Measurements from ENCODE around the gene RIN3. TPM values are rescaled to one million over a fixed set of nuclear protein-coding genes. Genes with fewer than 3 reads are reported as not detected.
A peak's percentile ranks its signal among the peaks of the same experiment; 100 is the strongest.

The RIN3 gene
- total RNA-seq, 1 experiment from 2014 or later = 2.4 TPM

DNA sequence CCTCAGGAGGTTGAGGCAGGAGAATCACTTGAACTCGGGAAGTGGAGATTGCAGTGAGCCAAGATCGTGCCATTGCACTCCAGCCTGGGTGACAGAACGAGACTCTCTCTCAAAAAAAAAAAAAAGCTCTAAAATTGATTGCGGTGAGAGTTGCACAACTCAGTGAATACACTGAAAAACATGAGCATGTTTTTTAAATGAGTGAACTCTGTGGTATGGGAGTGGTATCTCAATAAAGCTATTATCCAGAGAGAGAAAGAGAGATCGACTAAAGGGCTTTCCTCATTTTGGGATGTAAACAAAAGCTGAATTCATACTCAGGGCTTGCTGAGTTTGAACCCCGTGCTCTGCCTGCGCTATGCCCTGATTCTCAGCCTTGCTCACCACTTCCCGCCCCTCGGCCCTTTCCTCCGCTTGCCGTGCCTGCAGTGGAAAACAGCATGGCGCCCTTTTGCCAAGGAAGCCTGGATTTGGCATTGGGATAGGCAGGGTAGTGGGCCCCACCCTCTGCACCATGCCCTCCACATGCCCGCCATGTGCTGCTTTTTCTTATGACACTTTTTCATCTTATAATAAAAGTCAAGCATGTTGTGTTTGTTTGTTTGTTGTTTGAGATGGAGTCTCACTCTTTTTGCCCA is 132.4 kb downstream of the RIN3 start:
- no peak for DNase-seq (ENCODE audit: low spot score)
- Histone ChIP-seq H3K4me1 (ENCODE audit: insufficient read depth, low read length, poor library complexity, severe bottlenecking) (no peaks in the 10 kb centered on the region), H3K9me3 (ENCODE audit: low read depth, low read length, poor library complexity, severe bottlenecking) (peaks cover 3% of the 10 kb centered on the region), H3K27me3 (replicated peaks; ENCODE audit: insufficient read depth, low read depth, low read length, poor library complexity) (no peaks in the 10 kb centered on the region), H3K27ac (ENCODE audit: low read depth, low read length, poor library complexity, severe bottlenecking) (no peak overlapping the region), H3K36me3 (ENCODE audit: insufficient read depth, low read length, poor library complexity, severe bottlenecking) (no peaks in the 10 kb centered on the region), H3K4me3 (ENCODE audit: low read depth, low read length, poor library complexity, severe bottlenecking) (no peak overlapping the region)
- CTCF ChIA-PET = no interaction called here
- no TSS peak for BruUV-seq (replicated peaks)
- intact Hi-C loops (cut with micrococcal nuclease; ENCODE audit: unreplicated experiment) = no loop called here
- TF ChIP-seq EZH2 (IDR thresholded peaks at IDR 0.05; ENCODE audit: borderline replicate concordance, low read depth, low read length, poor library complexity, severe bottlenecking) (no peak), CTCF (conservative IDR thresholded peaks at IDR 0.05; ENCODE audit: low read depth, low read length) (no peak)
- POLR2A ChIA-PET (ENCODE audit: low non-redundant PET) = interaction anchor here (0.6 kb wide), 1 partner anchor 270 kb away, joined by 3 read pairs; no protein-coding TSS in a partner anchor

DNA sequence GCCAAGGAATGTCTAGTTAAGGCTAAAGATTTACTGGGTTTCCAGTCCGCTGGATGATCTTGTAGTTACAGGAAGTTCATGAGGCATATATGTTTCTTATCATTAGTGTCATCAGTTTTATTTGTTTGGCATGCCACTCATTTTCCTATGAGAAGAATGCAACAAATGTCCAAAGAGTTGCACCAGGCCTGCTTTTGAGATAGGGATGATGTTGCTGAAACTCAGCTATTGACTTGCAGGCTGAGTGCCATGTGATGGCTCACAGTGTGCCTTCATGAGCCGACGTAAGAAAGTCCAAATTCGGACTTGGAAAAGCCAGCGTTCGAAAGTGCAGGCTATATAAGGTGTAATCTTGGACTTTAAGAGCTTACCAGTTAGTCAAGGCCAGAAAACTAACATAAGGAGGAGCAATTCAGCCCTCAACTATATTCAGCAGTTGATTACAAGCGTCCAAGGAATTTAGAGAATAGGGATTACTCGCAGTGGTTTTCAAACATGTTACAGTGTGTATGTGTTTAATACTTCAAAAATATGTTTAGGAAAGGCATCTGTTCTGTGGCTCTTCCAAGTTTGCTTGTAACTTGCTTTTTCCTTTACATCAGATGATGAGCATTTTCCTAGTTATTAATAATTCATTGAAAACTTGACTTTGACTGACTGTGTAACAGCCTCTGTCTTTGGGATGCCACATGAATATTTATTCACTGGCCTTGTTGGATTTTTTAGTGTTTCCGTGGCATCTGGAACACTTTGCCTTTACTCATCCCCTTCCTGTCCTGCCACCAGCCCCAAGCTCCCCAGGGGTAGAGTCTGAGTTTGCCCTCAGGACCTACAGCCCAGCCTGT is 133.6 kb downstream of the RIN3 start:
- peak; percentile 16 for DNase-seq (ENCODE audit: low spot score)
- intact Hi-C loops (cut with micrococcal nuclease; ENCODE audit: unreplicated experiment) = no loop called here
- no TSS peak for BruUV-seq (replicated peaks)

GRCh38 chr14:92647797-92648279 is 134.3 kb downstream of the RIN3 start:
- DNase-seq (ENCODE audit: low spot score) = no peak
- Histone ChIP-seq H3K27me3 (replicated peaks; ENCODE audit: insufficient read depth, low read depth, low read length, poor library complexity) (no peaks in the 10 kb centered on the region), H3K4me1 (ENCODE audit: insufficient read depth, low read length, poor library complexity, severe bottlenecking) (no peaks in the 10 kb centered on the region), H3K4me3 (ENCODE audit: low read depth, low read length, poor library complexity, severe bottlenecking) (no peak overlapping the region), H3K9me3 (ENCODE audit: low read depth, low read length, poor library complexity, severe bottlenecking) (peaks cover 3% of the 10 kb centered on the region), H3K27ac (ENCODE audit: low read depth, low read length, poor library complexity, severe bottlenecking) (no peak overlapping the region), H3K36me3 (ENCODE audit: insufficient read depth, low read length, poor library complexity, severe bottlenecking) (no peaks in the 10 kb centered on the region)
- POLR2A ChIA-PET (ENCODE audit: low non-redundant PET) = no interaction called here
- CTCF ChIA-PET = no interaction called here
- TF ChIP-seq CTCF (conservative IDR thresholded peaks at IDR 0.05; ENCODE audit: low read depth, low read length) (no peak), EZH2 (IDR thresholded peaks at IDR 0.05; ENCODE audit: borderline replicate concordance, low read depth, low read length, poor library complexity, severe bottlenecking) (no peak)
- intact Hi-C loops (cut with micrococcal nuclease; ENCODE audit: unreplicated experiment) = no loop called here
- no TSS peak for BruUV-seq (replicated peaks)

More for the DNA sequence above, 133.6 kb downstream of the RIN3 start:
- POLR2A ChIA-PET (ENCODE audit: low non-redundant PET) = no interaction called here
- H3K36me3 ChIP-seq (ENCODE audit: insufficient read depth, low read length, poor library complexity, severe bottlenecking) = no peaks in the 10 kb centered on the region
- no peaks in the 10 kb centered on the region for H3K27me3 ChIP-seq (replicated peaks; ENCODE audit: insufficient read depth, low read depth, low read length, poor library complexity)
- no peak overlapping the region for H3K27ac ChIP-seq (ENCODE audit: low read depth, low read length, poor library complexity, severe bottlenecking)
- CTCF ChIA-PET = no interaction called here
- H3K9me3 ChIP-seq (ENCODE audit: low read depth, low read length, poor library complexity, severe bottlenecking) = peaks cover 3% of the 10 kb centered on the region
- H3K4me1 ChIP-seq (ENCODE audit: insufficient read depth, low read length, poor library complexity, severe bottlenecking) = no peaks in the 10 kb centered on the region
- no peak for TF ChIP-seq CTCF (conservative IDR thresholded peaks at IDR 0.05; ENCODE audit: low read depth, low read length)
- no peak for TF ChIP-seq EZH2 (IDR thresholded peaks at IDR 0.05; ENCODE audit: borderline replicate concordance, low read depth, low read length, poor library complexity, severe bottlenecking)
- H3K4me3 ChIP-seq (ENCODE audit: low read depth, low read length, poor library complexity, severe bottlenecking) = no peak overlapping the region
